ENCODE data around the gene YES1. TPM values are rescaled to one million over a fixed set of nuclear protein-coding genes. Genes with fewer than 3 reads are reported as not detected.
"Not testable (repeated sequence)": the region's sequence is repeated elsewhere in the genome, so short reads cannot be mapped to it uniquely, and the experiment has no call there.

YES1 gene
- total RNA-seq, 5 donors from 2014 or later (not counting 1 experiment from before 2014, with no cell fraction given): 7.4 to 16.3 (median 8.2) TPM

- H3K4me3 ChIP-seq (ENCODE audit: control insufficient read depth in 1 of 2, extremely low read depth in 1 of 2, low read length in 1 of 2): no peak overlapping the region
- no peaks in the 10 kb centered on the region for H3K27me3 Mint-ChIP-seq
- DNase-seq: no peak
- ChIA-PET CTCF (interaction anchor here in 1 of 2 donors (0.9 kb wide), 1 partner anchor 27 kb away, joined by 4 read pairs; no protein-coding TSS in a partner anchor), POLR2A (interaction anchor here in 1 of 2 donors (0.5 kb wide), 1 partner anchor 1873 kb away, joined by 3 read pairs; no protein-coding TSS in a partner anchor)
- H3K27me3 ChIP-seq (replicated peaks in 1 of 2; ENCODE audit: control insufficient read depth in 2 of 2, extremely low read depth in 1 of 2, insufficient read depth in 2 of 2, low read length in 1 of 2): no peaks in the 10 kb centered on the region
- peaks cover 34% of the 10 kb centered on the region for H3K36me3 Mint-ChIP-seq
- 84% methylated on average over 4 of the region's 5 CpGs for WGBS (ENCODE audit: insufficient coverage)
- no peak overlapping the region for H3K4me3 Mint-ChIP-seq
- H3K4me1 Mint-ChIP-seq: peaks cover 11 to 21% (median 16%) of the 10 kb centered on the region in 3 donors
- no peaks in the 10 kb centered on the region for H3K9me3 Mint-ChIP-seq
- peaks cover 4 to 23% of the 10 kb centered on the region in 2 experiments for H3K4me1 ChIP-seq (ENCODE audit: control insufficient read depth in 1 of 2, extremely low read depth in 1 of 2, insufficient read depth in 2 of 2, low read length in 2 of 2)
- H3K27ac ChIP-seq (ENCODE audit: low read length): no peak overlapping the region
- no peaks in the 10 kb centered on the region for H3K9me3 ChIP-seq
- no peak for ATAC-seq (replicated peaks in 1 of 4)
- peaks cover 0 to 22% of the 10 kb centered on the region in 2 donors for H3K36me3 ChIP-seq (ENCODE audit: control insufficient read depth in 2 of 2, extremely low read depth in 1 of 2, insufficient read depth in 1 of 2, low read length in 1 of 2)
- no peak overlapping the region for H3K27ac Mint-ChIP-seq
These were observed 128.5 kb downstream of the YES1 start for GRCh38 chr18:683531-683930.

GRCh38 chr18:682833-683232, 129.2 kb downstream of the YES1 start:
- CTCF ChIA-PET: no interaction called here
- H3K27me3 ChIP-seq (replicated peaks in 1 of 2; ENCODE audit: control insufficient read depth in 2 of 2, extremely low read depth in 1 of 2, insufficient read depth in 2 of 2, low read length in 1 of 2): no peaks in the 10 kb centered on the region
- DNase-seq (no peak), ATAC-seq (replicated peaks in 1 of 4) (no peak)
- POLR2A ChIA-PET: no interaction called here
- H3K36me3 Mint-ChIP-seq: peaks cover 34% of the 10 kb centered on the region
- peaks cover 4 to 23% of the 10 kb centered on the region in 2 experiments for H3K4me1 ChIP-seq (ENCODE audit: control insufficient read depth in 1 of 2, extremely low read depth in 1 of 2, insufficient read depth in 2 of 2, low read length in 2 of 2)
- H3K27me3 Mint-ChIP-seq: no peaks in the 10 kb centered on the region
- H3K4me3 Mint-ChIP-seq: no peak overlapping the region
- no peak overlapping the region for H3K27ac ChIP-seq (ENCODE audit: low read length)
- H3K9me3 Mint-ChIP-seq: no peaks in the 10 kb centered on the region
- no peak overlapping the region for H3K4me3 ChIP-seq (ENCODE audit: control insufficient read depth in 1 of 2, extremely low read depth in 1 of 2, low read length in 1 of 2)
- H3K4me1 Mint-ChIP-seq: peaks cover 11 to 21% (median 16%) of the 10 kb centered on the region in 3 donors
- H3K9me3 ChIP-seq: no peaks in the 10 kb centered on the region
- H3K27ac Mint-ChIP-seq: no peak overlapping the region
- H3K36me3 ChIP-seq (ENCODE audit: control insufficient read depth in 2 of 2, extremely low read depth in 1 of 2, insufficient read depth in 1 of 2, low read length in 1 of 2): peaks cover 0 to 23% of the 10 kb centered on the region in 2 donors

GRCh38 chr18:682416-682815, 129.6 kb downstream of the YES1 start:
- peaks cover 34% of the 10 kb centered on the region for H3K36me3 Mint-ChIP-seq
- Histone ChIP-seq H3K36me3 (ENCODE audit: control insufficient read depth in 2 of 2, extremely low read depth in 1 of 2, insufficient read depth in 1 of 2, low read length in 1 of 2) (peaks cover 0 to 25% of the 10 kb centered on the region in 2 donors), H3K4me1 (ENCODE audit: control insufficient read depth in 1 of 2, extremely low read depth in 1 of 2, insufficient read depth in 2 of 2, low read length in 2 of 2) (peaks cover 4 to 23% of the 10 kb centered on the region in 2 experiments)
- DNase-seq; POLR2A ChIA-PET; H3K4me3 ChIP-seq (ENCODE audit: control insufficient read depth in 1 of 2, extremely low read depth in 1 of 2, low read length in 1 of 2); H3K27me3 Mint-ChIP-seq; H3K27me3 ChIP-seq (replicated peaks in 1 of 2; ENCODE audit: control insufficient read depth in 2 of 2, extremely low read depth in 1 of 2, insufficient read depth in 2 of 2, low read length in 1 of 2); H3K9me3 Mint-ChIP-seq; H3K9me3 ChIP-seq; H3K27ac Mint-ChIP-seq; ATAC-seq (replicated peaks in 1 of 4); H3K27ac ChIP-seq (ENCODE audit: low read length): not testable (repeated sequence)
- H3K4me1 Mint-ChIP-seq: peaks cover 11 to 21% (median 16%) of the 10 kb centered on the region in 3 donors
- CTCF ChIA-PET: interaction anchor here in 1 of 2 donors (0.6 to 0.8 kb wide), 2 partner anchors 132 to 148 kb away, joined by 3 read pairs; no protein-coding TSS in a partner anchor
- WGBS (ENCODE audit: insufficient coverage): 80% methylated on average over 1 of the region's 9 CpGs
- peak overlapping the region in 1 of 3 donors; percentile 18 for H3K4me3 Mint-ChIP-seq

- WGBS (ENCODE audit: insufficient coverage): 3% methylated on average over 4 of the region's 5 CpGs
- peak overlapping the region in 1 of 2 donors; percentile 15 for H3K27ac Mint-ChIP-seq
- H3K4me3 ChIP-seq (ENCODE audit: control insufficient read depth in 1 of 2, extremely low read depth in 1 of 2, low read length in 1 of 2): no peak overlapping the region
- peaks cover 4 to 23% of the 10 kb centered on the region in 2 experiments for H3K4me1 ChIP-seq (ENCODE audit: control insufficient read depth in 1 of 2, extremely low read depth in 1 of 2, insufficient read depth in 2 of 2, low read length in 2 of 2)
- H3K27me3 ChIP-seq (replicated peaks in 1 of 2; ENCODE audit: control insufficient read depth in 2 of 2, extremely low read depth in 1 of 2, insufficient read depth in 2 of 2, low read length in 1 of 2): no peaks in the 10 kb centered on the region
- ChIA-PET POLR2A (no interaction called here), CTCF (interaction anchor here in 1 of 2 donors (0.6 to 0.8 kb wide), 2 partner anchors 132 to 148 kb away, joined by 3 read pairs; no protein-coding TSS in a partner anchor)
- H3K27ac ChIP-seq (ENCODE audit: low read length): no peak overlapping the region
- peaks cover 36% of the 10 kb centered on the region for H3K36me3 Mint-ChIP-seq
- H3K36me3 ChIP-seq (ENCODE audit: control insufficient read depth in 2 of 2, extremely low read depth in 1 of 2, insufficient read depth in 1 of 2, low read length in 1 of 2): peaks cover 0 to 28% of the 10 kb centered on the region in 2 donors
- ATAC-seq (replicated peaks in 1 of 4) (peak; percentile 85 to 99 (median 88)), DNase-seq (peak in 29 of 35 experiments; percentile 3 to 66 (median 33))
- peaks cover 11 to 21% (median 16%) of the 10 kb centered on the region in 3 donors for H3K4me1 Mint-ChIP-seq
- H3K4me3 Mint-ChIP-seq: peak overlapping the region in 1 of 3 donors; percentile 18
- H3K9me3 ChIP-seq: no peaks in the 10 kb centered on the region
- no peaks in the 10 kb centered on the region for H3K27me3 Mint-ChIP-seq
- no peaks in the 10 kb centered on the region for H3K9me3 Mint-ChIP-seq
These were observed 130.1 kb downstream of the YES1 start for GRCh38 chr18:681985-682384.

GRCh38 chr18:680392-680791, 131.7 kb downstream of the YES1 start:
- Mint-ChIP-seq H3K27me3 (no peaks in the 10 kb centered on the region), H3K4me3 (no peak overlapping the region), H3K27ac (no peak overlapping the region), H3K9me3 (no peaks in the 10 kb centered on the region), H3K36me3 (peaks cover 42% of the 10 kb centered on the region), H3K4me1 (peaks cover 11 to 21% (median 16%) of the 10 kb centered on the region in 3 donors)
- ChIA-PET POLR2A (no interaction called here), CTCF (no interaction called here)
- Histone ChIP-seq H3K36me3 (ENCODE audit: control insufficient read depth in 2 of 2, extremely low read depth in 1 of 2, insufficient read depth in 1 of 2, low read length in 1 of 2) (peaks cover 0 to 35% of the 10 kb centered on the region in 2 donors), H3K9me3 (no peaks in the 10 kb centered on the region), H3K4me1 (ENCODE audit: control insufficient read depth in 1 of 2, extremely low read depth in 1 of 2, insufficient read depth in 2 of 2, low read length in 2 of 2) (peaks cover 4 to 23% of the 10 kb centered on the region in 2 experiments), H3K27ac (ENCODE audit: low read length) (no peak overlapping the region), H3K27me3 (replicated peaks in 1 of 2; ENCODE audit: control insufficient read depth in 2 of 2, extremely low read depth in 1 of 2, insufficient read depth in 2 of 2, low read length in 1 of 2) (no peaks in the 10 kb centered on the region), H3K4me3 (ENCODE audit: control insufficient read depth in 1 of 2, extremely low read depth in 1 of 2, low read length in 1 of 2) (no peak overlapping the region)
- ATAC-seq (replicated peaks in 1 of 4): no peak
- WGBS (ENCODE audit: insufficient coverage): 100% methylated on average over 2 of the region's 4 CpGs
- DNase-seq: no peak

- no peaks in the 10 kb centered on the region for H3K27me3 Mint-ChIP-seq
- DNase-seq (no peak), ATAC-seq (replicated peaks in 1 of 4) (no peak)
- CTCF ChIA-PET: no interaction called here
- Histone ChIP-seq H3K4me1 (ENCODE audit: control insufficient read depth in 1 of 2, extremely low read depth in 1 of 2, insufficient read depth in 2 of 2, low read length in 2 of 2) (peaks cover 4 to 23% of the 10 kb centered on the region in 2 experiments), H3K36me3 (ENCODE audit: control insufficient read depth in 2 of 2, extremely low read depth in 1 of 2, insufficient read depth in 1 of 2, low read length in 1 of 2) (peaks cover 0 to 43% of the 10 kb centered on the region in 2 donors), H3K27ac (ENCODE audit: low read length) (no peak overlapping the region), H3K27me3 (replicated peaks in 1 of 2; ENCODE audit: control insufficient read depth in 2 of 2, extremely low read depth in 1 of 2, insufficient read depth in 2 of 2, low read length in 1 of 2) (no peaks in the 10 kb centered on the region), H3K4me3 (ENCODE audit: control insufficient read depth in 1 of 2, extremely low read depth in 1 of 2, low read length in 1 of 2) (no peak overlapping the region), H3K9me3 (no peaks in the 10 kb centered on the region)
- POLR2A ChIA-PET: interaction anchor here in 1 of 2 donors (0.5 kb wide), 1 partner anchor 151 kb away, joined by 3 read pairs; no protein-coding TSS in a partner anchor
- 100% methylated on average over 3 of the region's 4 CpGs for WGBS (ENCODE audit: insufficient coverage)
- peaks cover 11 to 21% (median 16%) of the 10 kb centered on the region in 3 donors for H3K4me1 Mint-ChIP-seq
- H3K36me3 Mint-ChIP-seq: peaks cover 45% of the 10 kb centered on the region
- H3K9me3 Mint-ChIP-seq: no peaks in the 10 kb centered on the region
- no peak overlapping the region for H3K4me3 Mint-ChIP-seq
- no peak overlapping the region for H3K27ac Mint-ChIP-seq
These were observed 132.5 kb downstream of the YES1 start for GRCh38 chr18:679516-679915.

Data from T-cell (primary cell).